GM19035 (cell line): Measurements from ENCODE around the gene CIPC.

ENCODE experiments used
- ATAC-seq: cut with Tn5 transposase; IDR thresholded peaks from one replicate; pipeline ENCODE4 v1.9.1; 2021; ENCODE audit not compliant: unreplicated experiment

CIPC gene

DNA sequence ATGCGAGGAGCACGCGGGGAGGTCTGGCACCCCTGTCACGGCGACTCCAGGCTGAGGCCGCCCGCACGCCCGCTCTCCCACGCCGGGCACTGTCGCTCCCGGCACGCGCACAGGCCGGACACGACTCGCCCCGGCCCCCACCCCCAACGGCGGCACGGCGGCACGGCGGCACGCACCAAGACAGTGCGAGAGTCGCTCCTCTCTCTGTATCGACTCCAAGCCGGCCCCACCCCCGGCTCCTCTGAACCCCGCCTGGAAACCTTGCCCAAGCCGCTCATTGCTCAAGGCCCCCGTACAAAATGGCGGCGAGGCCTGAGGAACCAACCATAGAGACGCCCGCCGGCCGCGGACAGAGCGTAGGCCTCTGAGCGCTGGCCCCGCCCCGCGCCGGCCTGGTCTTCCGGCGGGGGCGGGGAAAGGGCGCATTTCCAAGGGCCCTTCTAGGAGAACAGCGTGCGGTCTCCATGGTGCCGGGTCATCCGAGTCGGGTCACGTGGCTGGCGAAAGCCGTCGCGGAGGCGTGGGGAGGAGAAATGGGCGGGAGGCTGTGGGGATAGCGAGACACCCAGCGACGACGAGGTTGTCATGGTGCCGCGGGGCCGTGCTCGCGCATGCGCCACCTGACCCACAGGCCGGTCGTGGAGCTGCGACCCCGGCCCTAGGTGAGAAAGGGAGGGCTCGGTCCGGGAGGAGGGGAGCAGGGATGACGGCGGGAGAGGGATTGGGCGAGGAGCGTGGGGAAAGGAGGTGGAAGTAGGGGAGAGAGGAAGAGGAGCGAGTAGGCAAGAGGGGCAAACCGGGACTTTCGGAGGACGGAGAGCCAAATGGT is at the start of gene CIPC:
Gene CIPC (plus strand): TSS at position 559 of the 829 bp plus-strand sequence. CDS start 7,451 bp downstream, outside the sequence.
- peak; percentile 91 for ATAC-seq

GRCh38 chr14:77051116-77051515 is 46.9 kb upstream of the CIPC start:
- no peak for ATAC-seq

GRCh38 chr14:77052281-77053044 is 45.6 kb upstream of the CIPC start:
- no peak for ATAC-seq

DNA sequence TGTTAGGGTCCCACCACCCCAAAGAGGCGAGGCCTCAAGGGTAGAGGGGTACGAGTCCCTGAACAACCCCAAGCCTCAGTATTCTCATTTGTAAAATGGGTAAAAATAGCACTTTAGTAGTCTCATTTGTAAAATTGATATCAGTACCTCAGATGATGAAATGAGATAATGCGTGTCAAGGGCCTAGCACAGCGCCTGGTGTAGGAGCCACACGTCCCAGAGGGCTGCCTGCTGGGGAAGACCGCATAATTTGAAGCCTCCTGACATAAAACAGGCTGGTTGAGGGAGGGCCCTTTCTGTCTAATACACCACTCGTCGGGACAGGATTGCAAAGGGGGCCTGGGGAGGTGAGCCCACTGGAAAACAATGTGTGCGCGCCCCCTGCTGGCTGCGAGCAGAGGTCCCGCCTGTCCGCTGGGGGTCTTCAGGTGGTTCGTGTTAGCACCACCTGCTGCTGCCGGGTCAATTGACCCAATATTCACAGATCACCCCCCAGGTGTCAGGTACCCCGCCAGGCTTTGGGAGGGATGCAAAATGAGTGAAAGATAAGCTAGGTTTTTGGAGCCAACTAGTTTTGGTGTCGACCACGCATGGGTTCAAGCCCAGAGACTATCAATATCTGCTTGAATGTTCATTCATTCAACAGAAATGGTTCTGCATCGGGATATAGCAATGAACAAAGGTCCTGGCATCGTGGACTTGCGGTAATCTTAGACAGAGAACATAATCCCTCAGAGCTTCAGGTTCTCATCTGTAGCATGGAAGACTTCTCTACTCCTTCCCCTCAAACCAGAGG is 44.8 kb upstream of the CIPC start:
- no peak for ATAC-seq

- no peak for ATAC-seq
Measured at GRCh38 chr14:77055306-77055705, 42.8 kb upstream of the CIPC start.

DNA sequence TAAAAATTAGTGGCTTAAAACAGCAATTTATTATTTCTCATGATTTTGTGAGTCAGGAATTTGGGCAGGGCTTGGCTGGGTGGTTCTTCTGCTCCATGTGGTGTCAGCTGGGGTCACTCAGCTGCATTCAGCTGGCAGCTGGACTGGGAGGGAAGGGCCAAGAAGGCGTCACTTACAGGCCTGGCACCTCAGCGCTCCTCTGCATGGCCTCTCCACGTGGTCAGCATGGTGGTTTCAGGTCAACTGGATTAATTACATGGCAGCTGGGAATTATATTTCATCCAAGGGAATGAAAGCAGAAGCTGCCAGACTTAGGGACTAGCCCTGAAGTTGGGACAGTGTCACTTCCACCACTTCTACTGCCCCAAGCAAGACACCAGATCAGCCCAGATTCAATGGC is 42.1 kb upstream of the CIPC start:
- ATAC-seq = no peak

- no peak for ATAC-seq
Measured at GRCh38 chr14:77058117-77058516, 39.9 kb upstream of the CIPC start.

GRCh38 chr14:77058785-77059184 is 39.3 kb upstream of the CIPC start:
- no peak for ATAC-seq

DNA sequence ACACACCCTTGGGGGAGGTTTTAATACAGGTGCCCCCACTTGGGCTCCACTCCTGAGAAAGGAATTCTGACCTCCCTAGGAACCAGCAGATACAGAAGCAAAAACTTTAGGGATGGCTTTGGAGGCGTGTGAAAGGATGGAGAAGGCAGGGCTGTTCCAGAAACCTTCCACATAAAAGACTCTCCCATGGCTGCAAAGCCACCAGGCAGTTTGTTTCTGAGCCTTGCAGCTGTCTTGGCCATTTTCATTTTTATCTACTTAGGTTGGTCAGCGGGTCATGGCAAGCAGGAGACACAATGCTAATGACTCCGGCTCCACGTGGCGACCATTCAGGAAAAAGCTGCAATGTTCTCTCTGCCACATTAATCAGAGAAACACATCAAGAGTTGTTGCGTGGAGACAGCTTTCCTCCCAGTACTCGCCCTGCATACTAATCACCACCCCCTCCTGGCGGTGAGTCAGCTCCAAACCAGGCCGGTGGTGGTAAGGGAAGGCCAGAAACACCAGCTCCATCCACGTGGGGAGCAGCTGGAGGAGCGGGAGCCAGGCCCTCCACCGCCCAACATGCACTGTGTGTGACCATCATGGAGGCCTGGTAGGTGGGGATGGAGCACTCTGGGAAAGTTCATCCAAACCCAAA is 38.7 kb upstream of the CIPC start:
- no peak for ATAC-seq

DNA sequence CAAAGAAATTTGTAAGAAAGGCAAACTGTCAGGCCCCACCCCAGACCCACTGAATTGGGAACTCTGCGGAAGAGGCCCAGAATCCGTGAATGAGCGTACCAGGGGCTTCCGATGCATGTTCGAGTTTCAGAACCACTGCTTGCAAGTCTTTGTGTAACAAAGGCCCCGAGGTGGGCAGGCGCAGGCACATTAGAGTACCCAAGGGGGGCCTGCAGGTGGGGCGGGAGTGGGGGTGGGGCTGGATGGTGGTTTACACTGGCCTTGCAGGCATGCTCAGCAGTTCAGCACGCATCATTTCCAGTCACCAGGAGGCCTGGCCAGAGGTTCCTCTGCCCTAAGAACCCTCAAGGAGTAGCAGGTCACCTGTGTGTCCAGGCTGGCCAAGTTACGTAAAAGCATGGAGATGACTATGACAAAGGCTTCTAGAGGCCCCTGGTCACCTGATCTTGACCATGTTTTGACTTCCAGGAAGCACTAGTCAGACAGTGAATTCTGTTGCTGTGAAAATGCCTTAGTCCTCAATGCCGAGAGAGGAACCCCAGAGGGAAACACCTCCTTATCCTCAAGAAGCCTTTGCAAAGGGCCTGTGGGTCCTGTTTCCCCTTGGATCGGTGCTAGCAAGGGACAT is 36.3 kb upstream of the CIPC start:
- ATAC-seq = no peak

GRCh38 chr14:77062261-77062660 is 35.8 kb upstream of the CIPC start:
- no peak for ATAC-seq

GRCh38 chr14:77063571-77064171 is 34.4 kb upstream of the CIPC start:
- ATAC-seq = no peak

- no peak for ATAC-seq
Measured at GRCh38 chr14:77064521-77065178, 33.4 kb upstream of the CIPC start.

DNA sequence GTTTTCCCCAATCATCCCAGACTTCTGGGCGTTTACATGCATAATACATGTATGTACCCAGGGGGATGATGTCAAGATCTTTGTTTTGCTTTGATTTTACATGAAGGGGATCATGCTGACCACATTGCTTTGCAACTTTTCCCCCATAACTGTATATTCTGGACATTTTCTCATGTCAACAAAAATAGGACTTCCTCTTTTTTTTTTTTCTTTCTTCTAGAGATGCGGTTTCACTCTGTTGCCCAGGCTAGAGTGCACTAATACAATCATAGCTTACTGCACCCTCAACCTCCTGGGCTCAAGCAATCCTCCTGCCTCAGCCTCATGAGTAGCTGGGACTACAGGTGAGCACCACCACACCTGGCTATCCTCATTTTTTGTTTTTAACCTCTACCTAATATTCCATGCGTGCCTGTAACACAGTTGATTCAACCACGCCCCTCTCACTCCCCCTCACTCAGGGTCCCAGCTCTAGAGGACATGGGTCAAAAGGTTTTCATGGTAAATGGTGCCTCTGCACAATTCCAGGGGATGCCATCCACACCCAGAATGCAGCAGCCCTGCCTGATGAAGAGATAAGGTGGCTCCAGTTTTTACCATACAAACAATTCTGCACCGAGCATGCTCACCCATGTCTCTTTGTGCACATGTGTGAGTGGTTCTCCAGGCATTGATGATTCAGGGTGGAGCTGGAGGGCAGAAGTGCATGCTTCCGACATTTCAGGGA is 32.0 kb upstream of the CIPC start:
- ATAC-seq = no peak

DNA sequence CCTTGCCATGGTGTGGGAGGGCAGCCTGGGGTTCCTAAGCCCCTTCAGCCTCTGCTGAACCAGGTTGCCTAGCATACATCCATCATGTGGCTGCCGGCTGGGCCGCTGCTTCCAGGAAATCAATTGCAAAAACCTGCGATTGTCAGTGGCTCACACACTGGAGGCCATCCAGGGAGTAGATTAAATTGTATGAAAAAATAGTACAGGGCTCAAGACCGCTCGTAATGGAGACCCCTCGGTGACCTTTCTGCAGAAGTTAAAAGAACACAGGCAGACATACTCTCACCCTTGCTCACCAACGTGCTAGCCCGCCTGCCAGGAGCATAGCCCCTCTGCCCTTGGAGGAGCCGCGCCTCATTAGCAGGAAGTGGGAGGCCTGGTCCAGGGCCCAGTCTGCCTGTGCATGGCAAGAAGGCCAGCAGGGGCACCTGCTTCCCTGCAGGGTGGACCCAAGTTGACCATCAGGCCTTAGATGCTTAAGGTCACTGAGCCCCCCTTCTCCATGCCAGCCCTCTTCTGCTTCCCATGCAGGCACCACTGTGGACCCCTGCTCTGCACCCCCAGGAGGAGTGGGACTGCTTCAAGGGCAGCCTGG is 31.4 kb upstream of the CIPC start:
- no peak for ATAC-seq

DNA sequence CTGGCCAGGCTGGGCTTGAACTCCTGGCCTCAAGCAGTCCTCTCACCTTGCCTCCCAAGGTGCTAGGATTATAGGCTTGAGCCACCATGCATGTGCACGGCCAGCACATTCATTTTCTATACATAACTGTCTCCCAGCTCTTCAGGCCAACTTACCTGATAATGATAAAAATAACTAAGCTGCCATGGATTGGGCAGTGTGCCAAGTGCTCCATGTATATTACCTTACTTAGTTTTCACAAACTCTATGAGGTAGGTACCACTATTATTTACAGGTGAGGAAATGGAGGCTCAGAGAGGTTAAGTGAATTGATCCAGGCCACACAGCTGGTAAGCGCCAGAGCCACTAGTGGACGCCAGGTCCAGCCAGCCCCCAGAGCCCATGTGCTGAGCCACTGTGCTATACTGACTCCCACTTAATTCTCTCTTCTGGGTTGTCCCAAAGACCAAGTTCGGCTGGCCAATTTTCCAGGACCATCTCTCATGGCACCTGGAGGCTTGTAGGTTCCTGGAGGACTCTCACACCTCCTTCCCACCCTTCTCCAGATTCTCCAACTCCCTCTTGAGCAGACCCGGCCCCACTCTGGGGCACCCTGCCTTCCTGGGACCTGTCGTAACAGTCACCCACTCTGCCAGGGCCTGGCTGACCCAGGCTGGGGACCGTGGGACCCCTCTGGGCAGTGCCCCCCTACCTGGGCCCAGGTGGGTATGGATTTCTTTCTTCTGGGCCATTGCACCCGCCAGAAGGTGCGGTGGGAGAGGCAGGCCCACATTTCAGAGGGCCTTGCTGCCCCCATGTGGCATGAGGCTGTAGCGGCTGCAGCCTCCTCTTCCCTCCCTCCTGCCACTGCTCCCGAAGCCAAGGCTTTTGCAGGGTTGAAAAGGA is 30.2 kb upstream of the CIPC start:
- ATAC-seq = no peak

GRCh38 chr14:77068517-77069200 is 29.4 kb upstream of the CIPC start:
- no peak for ATAC-seq
